ENCODE results near the gene ITK. TPM values are rescaled to one million over a fixed set of nuclear protein-coding genes. Genes with fewer than 3 reads are reported as not detected.

ITK gene
- total RNA-seq, 4 donors from 2014 or later = 2.0 to 17.2 (median 5.3) TPM

- DNase-seq (ENCODE audit: low spot score) (no peak), ATAC-seq (ENCODE audit: low FRiP score) (no peak)
- no peak for TF ChIP-seq CTCF (IDR thresholded peaks at IDR 0.05)
Measured at GRCh38 chr5:157217289-157218024, 36.8 kb downstream of the ITK start.

GRCh38 chr5:157219491-157220271, 39.0 kb downstream of the ITK start:
- no peak for TF ChIP-seq CTCF (IDR thresholded peaks at IDR 0.05)
- ATAC-seq (ENCODE audit: low FRiP score) (no peak), DNase-seq (ENCODE audit: low spot score) (no peak)

GRCh38 chr5:157221959-157222358, 41.3 kb downstream of the ITK start:
- DNase-seq (ENCODE audit: low spot score) (no peak), ATAC-seq (ENCODE audit: low FRiP score) (no peak)
- TF ChIP-seq CTCF (IDR thresholded peaks at IDR 0.05) = no peak

GRCh38 chr5:157222506-157223230, 42.0 kb downstream of the ITK start:
- no peak for TF ChIP-seq CTCF (IDR thresholded peaks at IDR 0.05)
- DNase-seq (ENCODE audit: low spot score) (no peak), ATAC-seq (ENCODE audit: low FRiP score) (no peak)

GRCh38 chr5:157225469-157226422, 45.1 kb downstream of the ITK start:
- no peak for ATAC-seq (ENCODE audit: low FRiP score)
- TF ChIP-seq CTCF (IDR thresholded peaks at IDR 0.05) = no peak
- DNase-seq (ENCODE audit: low spot score) = no peak

- ATAC-seq (ENCODE audit: low FRiP score) = no peak
- DNase-seq (ENCODE audit: low spot score) = no peak
- no peak for TF ChIP-seq CTCF (IDR thresholded peaks at IDR 0.05)
Measured at GRCh38 chr5:157230610-157231009, 50.0 kb downstream of the ITK start.
